ENCODE results near the gene ZBTB7C.

ZBTB7C gene

GRCh38 chr18:48106498-48106897 is 302.7 kb downstream of the ZBTB7C start:
- no peak for DNase-seq

- DNase-seq, result no peak
Measured at GRCh38 chr18:48105317-48105716, 303.9 kb downstream of the ZBTB7C start.

GRCh38 chr18:48104705-48105104 is 304.5 kb downstream of the ZBTB7C start:
- no peak for DNase-seq

GRCh38 chr18:48100651-48101165 is 308.5 kb downstream of the ZBTB7C start:
- no peak for DNase-seq

DNA sequence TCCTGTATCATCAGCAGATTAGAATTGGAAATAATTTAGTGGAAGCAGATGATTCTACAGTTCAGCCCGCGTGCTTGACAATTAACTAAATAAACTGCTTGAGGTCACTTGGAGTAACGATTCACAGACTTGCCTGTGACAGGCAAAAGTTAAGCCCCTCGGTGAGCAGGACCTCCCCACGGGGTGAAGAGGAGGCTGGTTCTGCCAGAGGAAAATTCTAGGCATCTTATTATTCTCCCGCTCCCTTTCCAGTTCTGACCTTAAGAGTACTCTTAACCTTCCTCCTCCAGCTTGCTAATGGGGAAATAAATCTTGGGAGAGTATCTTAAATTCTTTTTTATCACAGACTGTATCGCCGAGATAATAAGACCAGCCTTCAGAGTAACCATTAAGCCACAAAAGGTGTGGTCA is 309.0 kb downstream of the ZBTB7C start:
- no peak for DNase-seq

DNA sequence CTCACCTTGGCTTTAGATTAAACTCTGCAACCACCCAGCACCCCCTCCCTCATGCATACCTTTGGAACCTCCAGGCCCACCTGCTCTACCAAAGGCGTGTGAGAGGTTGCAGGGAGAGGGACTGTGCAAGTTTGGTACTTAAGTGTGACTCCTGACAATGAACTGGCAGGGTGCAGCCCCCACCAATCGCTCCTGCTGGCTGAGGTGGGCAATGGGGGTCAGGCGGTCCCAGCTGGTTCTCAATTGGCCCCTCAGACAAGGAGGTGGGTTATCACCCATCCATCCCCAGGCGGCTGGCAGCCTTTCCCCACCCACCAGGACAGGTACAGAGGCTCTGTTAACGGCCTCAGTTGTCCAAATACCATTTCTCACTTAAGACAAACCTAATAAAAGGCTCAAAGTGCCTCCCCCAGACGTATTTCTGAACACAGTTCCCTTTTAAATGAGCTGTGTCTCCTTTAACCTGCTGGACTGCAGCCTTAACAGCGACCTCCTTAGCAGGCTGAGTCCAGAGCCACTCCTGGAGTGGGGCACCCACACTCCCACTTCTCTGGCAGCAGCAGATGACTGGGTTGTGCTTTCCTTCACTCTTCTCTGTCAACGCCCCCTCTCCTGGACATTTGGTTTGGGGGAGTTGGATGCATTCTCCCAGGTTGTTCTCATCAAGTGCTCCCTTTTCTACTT is 309.6 kb downstream of the ZBTB7C start:
- DNase-seq, result no peak

- no peak for DNase-seq
Measured at GRCh38 chr18:48098538-48098937, 310.6 kb downstream of the ZBTB7C start.

- no peak for DNase-seq
Measured at GRCh38 chr18:48098007-48098406, 311.2 kb downstream of the ZBTB7C start.

GRCh38 chr18:48095726-48096125 is 313.5 kb downstream of the ZBTB7C start:
- no peak for DNase-seq

DNA sequence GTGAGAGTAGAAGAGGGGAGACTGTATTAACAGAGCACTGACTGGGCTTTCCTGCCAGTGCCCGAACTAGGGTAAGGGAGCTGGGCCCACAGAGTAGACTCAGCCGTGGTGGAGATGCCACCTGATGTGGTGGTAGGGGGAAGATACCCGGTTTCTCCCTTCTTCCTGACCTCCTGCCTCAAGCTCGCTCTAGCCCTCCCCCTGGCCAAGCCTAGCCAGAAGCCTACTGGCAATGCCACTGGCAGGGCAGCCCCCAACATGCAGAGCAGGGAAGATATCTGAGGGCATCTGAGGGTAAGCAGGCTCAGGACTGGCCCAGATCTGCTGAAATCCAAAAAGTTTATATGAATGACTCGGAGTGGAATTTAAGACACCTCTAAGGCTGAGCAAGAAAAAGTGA is 316.1 kb downstream of the ZBTB7C start:
- DNase-seq, result no peak

GRCh38 chr18:48091869-48092497 is 317.2 kb downstream of the ZBTB7C start:
- no peak for DNase-seq

DNA sequence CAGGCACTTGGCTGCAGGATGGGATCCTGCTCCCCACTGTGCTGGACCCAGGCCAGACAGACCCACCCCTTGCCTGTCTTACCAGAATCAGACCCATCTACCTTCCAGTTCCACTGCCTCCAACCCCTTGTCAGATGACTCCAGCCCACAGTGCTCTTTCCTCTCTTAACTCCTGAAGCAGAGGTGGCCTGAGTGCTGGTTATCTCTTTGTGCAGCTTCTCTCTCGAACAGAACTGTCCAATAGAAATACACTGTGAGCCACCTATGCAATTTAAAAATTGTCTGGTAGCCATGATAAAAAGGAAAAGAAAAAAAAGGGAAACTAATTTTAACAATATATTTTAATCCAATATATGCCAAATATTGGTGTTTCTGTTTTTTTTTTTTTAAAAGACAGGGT is 318.5 kb downstream of the ZBTB7C start:
- no peak for DNase-seq

DNA sequence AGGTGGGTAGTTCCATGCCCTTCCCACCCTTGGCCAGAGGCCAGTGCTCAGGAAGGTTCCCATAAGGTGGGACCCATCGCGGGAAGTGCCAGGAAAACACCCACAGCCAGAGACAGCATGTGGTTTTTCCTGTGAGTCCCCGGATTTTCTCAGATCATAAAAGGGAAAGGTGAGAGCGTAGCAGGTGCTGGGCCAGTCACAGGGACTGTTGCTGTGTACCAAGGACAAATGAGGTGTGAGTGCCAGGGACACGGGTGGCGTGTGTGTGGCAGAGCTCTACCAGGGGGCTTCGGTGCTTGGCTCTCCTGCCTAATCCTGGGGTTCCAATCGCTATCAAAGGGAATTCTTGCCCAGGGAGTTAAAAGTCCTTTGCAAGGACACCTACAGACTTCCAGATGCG is 319.2 kb downstream of the ZBTB7C start:
- DNase-seq, result no peak

DNA sequence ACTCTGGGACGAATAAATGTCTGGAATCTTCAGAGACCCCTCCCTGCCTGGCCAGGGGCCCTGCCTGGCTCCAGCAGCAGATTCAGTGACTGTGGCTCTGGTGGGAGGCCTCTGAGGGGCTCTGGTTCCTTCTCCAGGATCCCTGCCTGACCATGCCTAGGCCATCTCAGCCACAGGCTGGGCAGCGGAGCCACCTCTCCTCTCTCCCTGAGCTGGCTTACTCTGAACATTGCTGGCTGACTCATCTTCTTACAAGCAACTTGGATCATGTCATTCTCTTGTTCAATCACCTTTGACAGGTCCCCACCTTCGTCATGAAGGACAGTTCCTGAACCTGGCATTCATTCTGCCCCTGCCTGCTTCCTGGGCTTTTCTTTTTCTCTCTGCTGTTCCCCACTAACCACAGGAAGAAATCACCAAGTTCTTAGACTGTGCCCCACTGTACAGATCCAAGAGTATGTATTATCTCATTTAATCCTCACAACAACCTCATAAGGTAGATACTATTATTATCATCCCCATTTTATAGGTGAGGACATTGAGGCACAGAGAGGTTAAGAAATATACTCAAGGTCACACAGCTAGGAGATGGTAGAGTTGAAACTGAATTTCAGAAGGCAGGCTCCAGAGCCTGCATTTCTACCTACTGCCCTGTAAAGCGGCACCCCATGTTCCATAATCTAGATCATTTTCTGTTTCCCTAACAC is 323.2 kb downstream of the ZBTB7C start:
- no peak for DNase-seq

- DNase-seq, result no peak
Measured at GRCh38 chr18:48084858-48085257, 324.3 kb downstream of the ZBTB7C start.

DNA sequence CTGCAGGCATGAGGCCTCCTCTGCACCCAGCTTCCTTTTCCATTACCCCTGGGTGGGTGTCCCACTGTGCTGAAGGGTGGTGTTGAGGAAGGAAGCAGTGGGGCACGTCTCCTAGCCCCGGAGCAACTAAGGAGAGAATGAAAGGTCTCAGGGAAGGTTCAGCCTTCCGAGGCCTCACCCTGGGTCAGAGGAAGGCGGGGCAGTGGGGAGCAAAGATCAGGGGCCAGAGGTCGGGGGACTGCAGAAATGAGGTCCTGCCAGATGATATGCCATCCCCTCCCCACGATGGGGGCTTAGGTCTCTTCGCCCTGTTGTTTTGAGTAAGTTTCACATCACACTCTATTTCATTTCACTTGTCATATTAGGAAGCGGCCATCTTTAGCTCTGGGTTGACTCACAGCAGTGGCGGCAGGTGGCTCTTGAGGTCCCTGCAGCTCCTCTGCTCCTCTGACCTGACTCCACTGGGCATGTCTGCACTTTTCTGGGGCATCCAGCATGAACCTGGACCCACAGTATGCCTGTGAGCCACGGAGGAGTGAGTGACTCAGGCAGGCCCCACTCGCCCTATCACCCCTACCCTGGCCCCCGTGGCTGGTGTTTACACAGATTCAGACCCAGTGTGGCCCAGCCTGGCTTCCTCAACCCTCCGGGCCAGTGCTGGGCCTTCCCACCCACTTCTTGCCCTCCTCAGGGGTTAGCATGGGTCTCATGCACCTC is 325.0 kb downstream of the ZBTB7C start:
- no peak for DNase-seq

DNA sequence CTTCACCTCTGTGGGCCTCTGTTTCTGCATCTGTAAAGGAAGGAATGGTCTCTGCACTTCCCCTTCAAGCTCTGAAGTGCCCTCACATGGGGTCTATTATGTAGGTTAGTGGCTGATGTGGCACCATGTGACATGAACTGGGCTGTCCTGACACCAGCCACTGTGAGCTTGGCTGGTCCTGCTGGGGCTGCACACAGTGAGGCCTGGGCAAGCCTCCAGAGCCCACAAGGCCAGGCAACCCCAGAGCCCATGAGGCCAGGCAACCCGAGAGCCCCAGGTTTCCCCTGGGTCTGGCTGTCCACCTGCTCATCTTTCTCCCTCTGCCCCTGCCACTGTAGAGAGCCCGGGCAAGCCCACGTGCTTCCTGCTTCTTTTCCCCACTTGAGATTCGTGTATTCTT is 328.6 kb downstream of the ZBTB7C start:
- no peak for DNase-seq

GRCh38 chr18:48079885-48080284 is 329.3 kb downstream of the ZBTB7C start:
- DNase-seq, result no peak

DNA sequence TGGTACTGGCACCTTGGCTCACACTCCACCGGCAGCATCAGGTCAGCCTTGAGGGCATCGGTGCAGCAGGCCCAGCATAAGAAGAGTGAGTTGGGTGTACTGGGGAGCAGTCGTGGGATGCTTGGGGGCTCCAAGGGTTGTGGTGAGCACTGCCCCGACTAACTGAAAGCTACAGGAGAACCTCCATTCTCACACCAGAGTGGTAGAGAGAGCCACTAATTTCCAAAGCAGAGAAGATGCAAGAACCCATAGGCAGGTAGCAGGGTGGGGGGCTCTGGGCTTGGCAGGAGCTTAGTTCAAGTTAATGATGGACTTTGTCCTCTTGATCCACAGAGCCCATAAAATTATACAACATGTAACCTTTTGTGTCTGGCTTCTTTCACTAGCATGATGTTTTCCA is 330.7 kb downstream of the ZBTB7C start:
- DNase-seq, result no peak

- no peak for DNase-seq
Measured at GRCh38 chr18:48077291-48077690, 331.9 kb downstream of the ZBTB7C start.

DNA sequence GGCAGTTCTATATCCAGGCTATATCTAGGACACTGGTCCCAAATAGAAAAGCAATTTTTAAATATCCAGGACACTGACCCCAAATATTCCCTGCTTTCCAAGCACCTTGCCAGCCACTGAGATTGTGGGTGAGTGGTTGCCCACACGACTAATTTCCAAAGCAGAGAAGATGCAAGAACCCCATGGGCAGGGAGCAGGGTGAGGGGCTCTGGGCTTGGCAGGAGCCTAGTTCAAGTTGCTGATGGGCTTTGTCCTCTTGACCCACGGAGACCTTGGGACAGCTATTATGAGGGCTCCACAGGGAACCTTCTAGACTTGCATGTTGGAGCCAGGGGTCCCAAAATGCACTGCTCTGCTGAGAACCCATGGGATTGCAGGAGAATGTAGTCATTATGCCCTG is 332.7 kb downstream of the ZBTB7C start:
- DNase-seq, result no peak

DNA sequence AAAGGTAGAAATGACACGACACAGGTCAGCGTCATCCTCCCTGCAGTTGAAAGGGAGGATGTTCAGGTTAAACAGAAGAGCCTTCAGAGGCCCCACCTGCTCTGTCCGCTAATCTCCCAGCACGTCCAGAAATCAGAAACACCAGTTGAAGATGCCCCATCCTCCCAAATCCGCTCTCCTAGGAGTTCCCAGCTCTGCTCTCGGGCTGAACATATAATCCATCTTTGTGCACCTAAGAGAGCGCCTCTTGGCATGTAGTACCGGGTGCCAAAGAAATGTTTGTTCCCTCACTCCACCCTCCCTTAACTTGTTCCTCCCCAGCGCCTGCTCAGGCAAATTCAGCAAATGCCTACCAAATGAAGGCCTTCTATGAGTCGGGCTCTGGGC is 333.5 kb downstream of the ZBTB7C start:
- no peak for DNase-seq

DNA sequence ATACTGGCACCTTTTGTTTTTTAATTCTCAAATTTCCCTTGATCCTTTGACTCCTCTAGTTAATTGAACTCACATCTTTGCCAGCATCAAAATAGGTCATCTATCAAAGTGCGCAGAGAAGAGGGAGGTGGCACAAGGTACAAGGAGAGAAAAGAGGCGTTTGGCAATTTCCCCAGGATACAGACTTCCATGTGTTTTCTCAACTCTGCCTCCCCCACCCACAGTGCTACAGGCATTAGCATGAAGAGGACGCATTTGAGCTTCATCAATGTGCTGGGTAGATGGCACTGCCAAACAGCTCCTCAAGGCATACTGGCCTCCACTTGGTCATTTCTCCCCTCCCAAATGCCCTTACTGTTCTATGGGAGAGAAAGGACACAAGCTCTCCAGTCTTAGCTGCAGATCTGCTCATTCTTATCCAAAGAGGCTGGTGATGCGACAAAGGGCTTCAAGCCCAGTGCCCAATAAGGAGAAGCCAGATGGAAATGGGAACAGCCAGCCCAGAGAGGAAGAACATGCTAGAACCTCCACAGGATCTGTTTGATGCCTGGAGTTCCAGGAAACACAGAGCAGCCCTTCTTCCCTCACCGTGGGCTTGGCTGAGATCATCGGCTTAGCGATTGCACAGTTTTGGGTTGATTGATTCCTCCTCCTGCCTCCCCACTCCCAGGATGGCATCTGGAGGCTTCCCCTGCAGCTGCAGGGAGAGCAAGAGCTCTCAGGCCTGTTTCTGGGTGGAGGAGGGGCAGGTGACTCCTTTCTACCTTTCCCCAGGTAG is 334.1 kb downstream of the ZBTB7C start:
- no peak for DNase-seq
